Measurements from ENCODE around the gene ITGB2.
"Not testable (repeated sequence)": the region's sequence is repeated elsewhere in the genome, so short reads cannot be mapped to it uniquely, and the experiment has no call there.

The ITGB2 gene

DNA sequence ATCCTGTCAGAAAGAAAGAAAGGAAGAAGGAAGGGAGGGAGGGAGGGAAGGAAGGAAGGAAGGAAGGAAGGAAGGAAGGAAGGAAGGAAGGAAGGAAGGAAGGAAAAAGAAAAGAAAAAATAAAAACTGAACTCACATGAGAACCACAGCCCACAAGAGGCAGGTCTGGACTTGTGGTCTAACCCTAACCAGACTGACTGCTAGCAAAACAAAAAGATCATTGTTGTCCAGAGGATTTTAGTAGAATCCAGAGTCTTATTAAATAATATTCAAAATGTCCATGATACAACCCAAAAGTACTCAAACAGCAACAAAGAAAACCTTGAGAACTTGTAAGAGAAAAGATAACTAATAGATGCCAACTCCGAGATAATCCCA is 4.7 kb upstream of the ITGB2 start:
- DNase-seq, result no peak

DNA sequence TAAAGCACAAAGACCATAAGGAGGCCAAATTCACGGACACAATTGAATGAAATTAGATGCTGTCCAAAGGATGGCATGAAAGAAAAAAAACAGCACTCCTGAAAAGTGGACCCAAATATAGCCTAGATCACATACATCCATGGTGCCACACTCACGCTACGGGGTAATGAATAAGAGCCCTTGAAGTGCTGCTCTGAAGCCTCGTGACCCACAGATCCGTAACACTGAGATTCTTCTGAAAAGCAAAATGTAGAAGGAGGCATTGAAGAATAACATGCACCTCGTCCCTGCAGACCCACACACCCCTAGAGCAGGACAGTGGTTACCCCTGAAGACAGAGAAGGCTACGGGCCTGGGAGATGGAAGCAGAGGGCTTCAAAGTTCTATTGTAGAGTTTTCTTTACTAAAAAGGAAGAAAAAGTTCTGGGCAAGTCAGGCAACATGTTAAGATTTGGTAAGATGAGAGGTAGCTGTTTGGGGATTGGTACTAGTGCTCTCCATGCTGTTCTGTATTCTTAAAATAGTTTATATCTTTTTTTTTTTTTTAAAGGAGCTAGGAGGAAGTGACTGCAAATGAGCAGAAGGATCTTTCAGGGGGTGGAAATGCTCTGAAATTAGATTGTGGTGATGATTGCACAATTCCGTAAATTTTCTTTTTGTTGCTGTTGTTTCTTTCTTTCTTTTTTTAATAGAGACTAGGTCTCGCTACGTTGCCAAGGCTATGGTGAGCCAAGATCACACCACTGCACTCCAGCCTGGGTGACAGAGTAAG is 4.1 kb upstream of the ITGB2 start:
- no peak for DNase-seq

- no peak for DNase-seq
Measured at GRCh38 chr21:44923480-44924084, 2.9 kb upstream of the ITGB2 start.

- no peak for DNase-seq
Measured at GRCh38 chr21:44921928-44922327, 1.2 kb upstream of the ITGB2 start.

DNA sequence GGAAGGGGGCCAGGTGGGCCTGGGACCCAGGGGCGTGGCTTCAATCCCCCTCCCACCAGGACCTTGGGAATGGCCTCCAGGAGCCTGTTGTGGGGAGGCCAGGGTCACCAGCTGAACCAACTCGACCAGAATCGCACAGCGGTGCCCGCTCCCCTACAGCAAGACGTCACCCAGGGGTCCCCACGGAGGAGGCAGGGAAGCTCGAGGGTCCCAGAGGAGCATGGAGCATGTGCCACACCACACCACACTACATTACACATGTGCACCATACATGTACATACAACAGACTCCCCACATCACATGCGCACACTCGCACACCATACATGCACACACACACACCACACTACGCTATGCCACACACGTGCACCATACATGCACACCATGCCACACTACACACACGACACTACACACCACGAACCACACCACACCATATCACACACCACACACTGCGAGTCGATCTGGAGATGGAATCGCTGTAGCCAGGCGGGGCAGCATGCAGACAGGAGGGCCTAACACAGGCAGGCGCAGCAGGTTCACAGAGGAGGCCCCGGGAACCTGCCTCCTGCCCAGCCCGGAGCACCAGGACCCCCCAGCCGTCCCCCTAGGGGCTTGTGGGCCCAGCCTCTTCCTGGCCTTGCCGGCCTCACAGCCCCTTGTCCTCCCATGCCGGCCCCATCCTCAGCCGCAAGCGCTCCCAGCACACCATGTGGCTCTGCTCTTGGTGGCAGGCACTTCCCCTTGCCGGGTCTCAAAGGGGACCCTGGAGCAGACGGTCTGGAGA is 596 bp downstream of the ITGB2 start:
- DNase-seq, result no peak

DNA sequence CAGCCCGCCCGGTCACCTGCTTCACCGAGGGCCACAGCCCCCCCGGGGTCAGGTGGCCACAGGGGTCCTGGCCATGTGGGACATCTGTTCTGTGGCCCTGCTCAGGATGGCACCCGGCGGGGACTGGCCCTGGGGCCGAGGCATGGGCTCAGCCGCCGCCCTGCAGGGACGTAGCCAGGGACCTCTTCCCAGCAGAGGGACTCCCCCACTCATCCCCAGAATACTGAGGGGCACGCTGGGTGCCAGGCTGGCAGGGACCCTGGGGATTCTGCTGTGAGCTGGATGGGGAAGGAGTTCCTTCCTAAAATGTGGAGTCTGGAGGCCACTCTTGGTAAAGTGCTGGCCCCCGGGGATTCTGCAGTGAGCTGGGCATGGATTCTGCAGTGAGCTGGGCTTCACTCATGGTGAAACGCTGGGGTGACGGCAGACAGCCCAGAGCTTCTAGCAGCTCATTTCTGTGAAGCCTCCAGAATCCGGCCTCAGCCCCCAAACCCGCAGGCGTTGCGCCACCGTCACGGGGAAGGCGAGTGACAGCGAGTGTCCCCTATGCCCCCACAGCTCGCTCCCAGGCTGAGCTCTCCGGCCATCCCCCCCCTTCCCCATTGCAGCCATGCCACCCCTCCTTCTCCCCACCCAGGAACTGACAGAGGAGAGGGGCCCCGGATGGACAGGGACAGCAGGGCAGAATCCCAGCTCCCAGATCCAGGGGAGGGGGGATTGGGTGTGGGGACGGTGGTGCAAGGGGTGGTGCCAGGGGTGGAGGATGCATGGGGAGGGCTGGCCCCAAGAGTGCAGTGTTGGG is 1.4 kb downstream of the ITGB2 start:
- DNase-seq, result no peak

DNA sequence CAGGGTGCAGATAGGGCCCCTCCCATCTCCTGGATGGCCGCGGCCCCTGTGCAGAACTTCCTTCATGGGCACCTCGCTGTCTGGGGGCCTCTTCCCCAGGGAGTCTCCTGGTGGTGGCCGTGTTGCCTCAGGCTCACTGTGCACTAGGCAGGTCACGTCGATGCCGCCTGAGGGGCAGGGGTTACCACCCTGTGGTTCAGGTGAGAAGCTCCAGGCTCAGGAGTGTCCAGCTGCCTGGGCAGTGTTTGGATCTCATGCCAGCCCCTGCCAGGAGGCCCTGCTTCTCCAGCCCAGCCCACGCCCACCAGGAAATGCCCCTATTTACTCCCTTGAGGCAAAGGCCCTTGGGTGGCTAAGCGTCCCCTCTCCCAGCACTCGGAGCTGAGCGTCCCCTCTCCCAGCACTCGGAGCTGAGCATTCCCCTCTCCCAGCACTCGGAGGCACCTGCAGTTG is 2.1 kb downstream of the ITGB2 start:
- peak; percentile 7 for DNase-seq

DNA sequence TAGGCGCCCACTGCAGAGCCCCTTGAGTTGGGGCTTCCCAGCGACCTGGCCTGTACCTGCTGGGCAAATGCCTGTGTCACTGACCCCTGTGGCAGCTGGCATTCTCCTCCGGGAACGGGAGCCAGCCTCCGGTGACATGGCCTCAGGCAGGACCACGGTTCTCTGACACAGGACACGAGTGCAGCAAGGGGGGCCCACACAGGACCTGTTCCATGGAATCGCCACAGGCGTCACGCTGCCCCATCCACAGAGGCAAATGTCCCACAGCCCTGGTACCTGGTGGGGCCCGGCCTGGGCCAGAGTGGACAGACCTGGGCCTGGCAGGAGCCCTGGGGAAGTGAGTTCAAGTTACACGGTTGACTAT is 2.6 kb downstream of the ITGB2 start:
- no peak for DNase-seq

- no peak for DNase-seq
Measured at GRCh38 chr21:44917446-44918106, 3.1 kb downstream of the ITGB2 start.

GRCh38 chr21:44916965-44917364 is 3.7 kb downstream of the ITGB2 start:
- no peak for DNase-seq

DNA sequence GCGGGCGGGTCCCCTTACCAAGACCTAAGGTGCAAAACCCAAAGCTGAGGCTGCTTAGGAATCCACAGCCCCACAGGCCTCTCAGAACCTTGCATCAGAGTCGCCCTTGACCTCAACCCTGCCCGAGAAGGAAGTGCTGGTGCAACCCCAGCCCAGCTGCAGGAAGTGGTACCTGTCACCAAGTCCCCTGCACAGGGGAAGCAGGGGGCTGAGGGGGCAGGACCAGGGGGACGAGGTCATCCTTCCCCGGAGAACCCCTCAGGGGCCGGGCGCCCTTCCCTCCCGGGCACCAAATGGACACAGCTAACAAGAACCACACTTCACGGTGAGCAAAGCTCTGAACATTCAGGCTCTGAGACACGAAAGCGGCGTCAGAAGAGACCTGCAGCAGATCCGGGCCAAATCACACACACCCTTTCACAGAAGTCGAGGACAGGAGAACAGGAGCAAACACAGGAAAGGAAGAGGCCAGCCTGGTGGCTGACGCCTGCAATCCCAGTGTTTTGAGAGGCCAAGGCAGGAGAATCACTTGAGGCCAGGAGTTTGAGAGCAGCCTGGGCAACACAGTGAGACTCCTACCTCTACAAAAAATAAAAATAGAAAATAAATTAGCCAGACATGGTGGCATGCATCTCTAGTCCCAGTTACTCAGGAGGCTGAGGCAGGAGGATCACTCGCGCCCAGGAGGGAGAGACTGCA is 6.4 kb downstream of the ITGB2 start:
- DNase-seq, result no peak

GRCh38 chr21:44913425-44914175 is 7.1 kb downstream of the ITGB2 start:
- DNase-seq, result no peak

DNA sequence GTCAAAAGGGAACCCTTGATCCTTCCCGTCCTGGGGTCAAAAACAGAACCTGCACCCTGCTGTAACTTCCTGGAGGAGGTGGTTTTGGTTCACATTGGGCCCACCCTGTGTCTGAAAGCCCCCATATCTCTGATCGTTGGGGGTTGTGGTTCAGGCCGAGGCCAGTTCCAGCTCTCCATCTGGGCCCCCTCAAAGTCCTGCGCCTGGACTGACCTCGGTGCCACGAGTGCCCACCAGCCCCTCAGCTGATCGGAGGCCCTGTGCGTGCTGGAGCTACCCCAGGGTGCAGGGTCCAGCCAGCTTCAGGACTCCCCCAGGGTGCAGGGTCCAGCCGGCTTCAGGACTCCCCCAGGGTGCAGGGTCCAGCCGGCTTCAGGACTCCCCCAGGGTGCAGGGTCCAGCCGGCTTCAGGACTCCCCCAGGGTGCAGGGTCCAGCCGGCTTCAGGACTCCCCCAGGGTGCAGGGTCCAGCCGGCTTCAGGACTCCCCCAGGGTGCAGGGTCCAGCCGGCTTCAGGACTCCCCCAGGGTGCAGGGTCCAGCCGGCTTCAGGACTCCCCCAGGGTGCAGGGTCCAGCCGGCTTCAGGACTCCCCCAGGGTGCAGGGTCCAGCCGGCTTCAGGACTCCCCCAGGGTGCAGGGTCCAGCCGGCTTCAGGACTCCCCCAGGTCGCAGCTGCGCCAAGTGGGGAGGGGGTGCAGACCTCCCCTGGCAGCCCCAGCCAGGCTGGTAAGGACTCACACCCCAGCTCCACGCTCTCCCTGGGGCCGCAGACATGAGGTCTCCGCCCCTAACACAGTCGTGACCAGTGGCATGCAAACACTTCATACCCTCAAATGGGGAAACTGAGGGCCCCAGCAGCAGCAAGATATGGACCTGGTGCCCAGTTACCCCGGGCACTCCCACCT is 7.9 kb downstream of the ITGB2 start:
- not testable (repeated sequence) for DNase-seq

GRCh38 chr21:44912158-44912473 is 8.6 kb downstream of the ITGB2 start:
- no peak for DNase-seq

GRCh38 chr21:44911384-44912157 is 9.1 kb downstream of the ITGB2 start:
- peak; percentile 70 for DNase-seq

GRCh38 chr21:44911068-44911383 is 9.7 kb downstream of the ITGB2 start:
- DNase-seq, result no peak

DNA sequence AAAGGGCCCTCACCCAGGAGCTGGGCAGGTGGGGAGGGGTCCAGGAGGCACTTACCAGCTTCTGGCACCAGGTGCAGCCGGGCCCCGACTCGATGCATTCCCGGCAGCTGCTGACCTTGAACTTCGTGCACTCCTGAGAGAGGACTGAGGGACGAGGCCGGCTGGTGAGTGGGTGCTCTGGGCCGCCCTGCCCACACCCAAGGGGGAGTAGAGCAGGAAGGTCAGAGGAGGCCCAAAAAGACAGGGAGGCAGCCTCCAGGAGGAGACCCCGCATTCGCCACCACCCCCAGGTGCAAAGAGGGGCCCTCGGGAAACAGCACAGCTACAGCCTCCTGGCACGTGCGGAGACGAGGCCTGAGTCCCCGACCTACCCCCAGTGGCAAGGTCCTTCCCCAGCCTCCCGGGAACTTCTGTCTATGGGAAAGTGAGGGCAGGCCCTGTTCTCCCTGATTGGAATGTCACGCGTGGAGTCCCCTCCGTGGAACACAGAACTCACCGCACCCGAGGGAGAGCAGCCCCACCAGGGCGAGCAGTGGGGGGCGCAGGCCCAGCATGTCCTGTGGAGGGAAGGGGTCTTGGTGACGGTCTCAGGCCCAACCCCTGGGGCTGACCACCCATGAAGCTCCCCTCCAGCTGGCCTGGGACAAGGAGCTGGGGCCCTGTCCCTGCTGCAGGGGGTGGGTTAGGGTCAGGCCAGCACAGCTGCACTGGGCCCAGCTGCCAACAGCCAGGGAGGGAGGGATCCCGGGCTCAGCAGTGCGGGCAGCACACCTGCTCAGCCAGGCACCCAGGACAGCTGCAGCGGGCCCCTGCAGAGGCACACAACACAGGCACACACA is 10.3 kb downstream of the ITGB2 start:
- DNase-seq, result no peak

- DNase-seq, result peak; percentile 6
Measured at GRCh38 chr21:44909719-44910118, 11.0 kb downstream of the ITGB2 start.

DNA sequence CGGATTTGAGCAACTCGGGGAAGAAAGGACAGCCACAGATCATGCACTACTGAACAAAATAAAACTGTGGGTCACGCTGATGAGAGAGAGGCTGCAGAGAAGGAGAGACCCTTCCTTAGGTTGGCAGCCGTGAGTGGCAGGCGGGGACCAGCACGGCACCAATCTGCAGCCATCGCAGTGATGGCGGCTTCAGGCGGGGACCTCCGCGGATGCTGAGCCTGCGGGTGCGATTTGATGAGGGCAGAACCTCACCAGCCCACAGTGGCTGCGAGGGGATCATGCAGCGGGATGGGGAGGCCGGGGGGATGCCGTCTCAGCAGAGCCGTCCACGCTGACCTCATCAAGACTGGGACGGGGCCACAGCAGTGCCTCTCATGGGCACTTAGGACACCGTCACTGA is 11.8 kb downstream of the ITGB2 start:
- no peak for DNase-seq
